Neural cell (in vitro differentiated cells): Measurements from ENCODE around the gene ZNF521. TPM values are rescaled to one million over a fixed set of nuclear protein-coding genes. Genes with fewer than 3 reads are reported as not detected.

Source experiments
- H2AFZ ChIP-seq: fragments of 200-600, 300-800 bp; sonication (generic), shearing (Covaris generic); 2 replicates; pipeline ENCODE4 v1.6.0; 2014; ENCODE audit warnings: low read depth, mild to moderate bottlenecking, antibody characterized with exemption, low read length, moderate library complexity
- H3F3A ChIP-seq: fragments of 200-600 bp; shearing (Covaris generic); 2 replicates; pipeline ENCODE4 v1.6.1; 2016; ENCODE audit warnings: mild to moderate bottlenecking, moderate library complexity, mixed read lengths, antibody characterized with exemption, low read length; ENCODE audit not compliant: insufficient read depth, poor library complexity, severe bottlenecking
- H3K27ac ChIP-seq: fragments of 200-600, 300-800 bp; sonication (generic), shearing (Covaris generic); 2 replicates; pipeline ENCODE4 v1.5.1; 2014; ENCODE audit warnings: mild to moderate bottlenecking, low read length, moderate library complexity
- H3K27me3 ChIP-seq: fragments of 300-800, 200-600 bp; sonication (generic), shearing (Covaris generic); 2 replicates; pipeline ENCODE4 v1.6.0; 2014; ENCODE audit warnings: mild to moderate bottlenecking, low read depth, low read length, moderate library complexity; ENCODE audit not compliant: insufficient read depth
- H3K36me3 ChIP-seq: fragments of 300-800, 200-600 bp; sonication (generic), shearing (Covaris generic); 2 replicates; pipeline ENCODE4 v1.5.1; 2014; ENCODE audit warnings: mild to moderate bottlenecking, antibody characterized with exemption, low read length, moderate library complexity; ENCODE audit not compliant: insufficient read depth
- H3K4me2 ChIP-seq: fragments of 300-800, 200-600 bp; sonication (generic), shearing (Covaris generic); 2 replicates; pipeline ENCODE4 v1.6.0; 2014; ENCODE audit warnings: mild to moderate bottlenecking, low read length
- H3K4me3 ChIP-seq: fragments of 300-800, 200-600 bp; sonication (generic), shearing (Covaris generic); 2 replicates; pipeline ENCODE4 v1.5.1; 2014; ENCODE audit warnings: mild to moderate bottlenecking, low read length, moderate library complexity
- H3K79me2 ChIP-seq: fragments of 200-600 bp; shearing (Covaris generic); replicated peaks from 2 replicates; pipeline ENCODE4 v1.6.0; 2014; ENCODE audit warnings: mild to moderate bottlenecking, low read length, moderate library complexity; ENCODE audit not compliant: insufficient read depth
- H3K9ac ChIP-seq: fragments of 300-800, 200-600 bp; sonication (generic), shearing (Covaris generic); 2 replicates; pipeline ENCODE4 v1.6.1; 2016; ENCODE audit warnings: mild to moderate bottlenecking, low read length, mixed read lengths
- H3K9me2 ChIP-seq: fragments of 200-600 bp; shearing (Covaris generic); 2 replicates; pipeline ENCODE4 v1.6.1; 2016; ENCODE audit warnings: mild to moderate bottlenecking, low read length, mixed read lengths; ENCODE audit not compliant: insufficient read depth
- H3K9me3 ChIP-seq: fragments of 200-600, 300-800 bp; sonication (generic), shearing (Covaris generic); 2 replicates; pipeline ENCODE4 v1.6.1; 2016; ENCODE audit warnings: mild to moderate bottlenecking, mixed run types, low read length, moderate library complexity, mixed read lengths
- H4K20me1 ChIP-seq: fragments of 200-600 bp; shearing (Covaris generic); 2 replicates; pipeline ENCODE4 v1.6.1; 2016; ENCODE audit warnings: mild to moderate bottlenecking, mixed run types; ENCODE audit not compliant: insufficient read depth
- CTCF ChIP-seq: fragments of 450-650 bp; IDR thresholded peaks from 2 replicates; pipeline ENCODE4 v1.5.1; 2014; ENCODE audit warnings: antibody characterized with exemption, mild to moderate bottlenecking, moderate library complexity; ENCODE audit not compliant: poor library complexity, severe bottlenecking
- EP300 ChIP-seq: fragments of 450-650 bp; conservative IDR thresholded peaks from 2 replicates; pipeline ENCODE4 v1.6.1; 2014; ENCODE audit warnings: antibody characterized with exemption, mild to moderate bottlenecking, moderate library complexity; ENCODE audit not compliant: poor library complexity, severe bottlenecking
- EZH2 ChIP-seq: fragments of 200-600, 300-800 bp; shearing (Covaris generic), sonication (generic); IDR thresholded peaks from 2 replicates; pipeline ENCODE4 v1.6.1; 2014; ENCODE audit warnings: antibody characterized with exemption, low read length, borderline replicate concordance, mild to moderate bottlenecking; ENCODE audit not compliant: insufficient read depth, poor library complexity, severe bottlenecking
- MXI1 ChIP-seq: fragments of 450-650 bp; conservative IDR thresholded peaks from 2 replicates; pipeline ENCODE4 v1.6.1; 2014; ENCODE audit warnings: antibody characterized with exemption, mild to moderate bottlenecking; ENCODE audit not compliant: poor library complexity, severe bottlenecking
- POLR2AphosphoS5 ChIP-seq: IDR thresholded peaks from 2 replicates; pipeline ENCODE4 v1.6.1; 2012
- RAD21 ChIP-seq: fragments of 450-650 bp; conservative IDR thresholded peaks from 2 replicates; pipeline ENCODE4 v1.6.1; 2014; ENCODE audit warnings: antibody characterized with exemption, mild to moderate bottlenecking, moderate library complexity
- REST ChIP-seq: IDR thresholded peaks from 2 replicates; pipeline ENCODE4 v1.6.1; 2012; ENCODE audit warnings: borderline replicate concordance
- SMC3 ChIP-seq: fragments of 450-650 bp; conservative IDR thresholded peaks from 2 replicates; pipeline ENCODE4 v1.6.1; 2014; ENCODE audit warnings: antibody characterized with exemption, mild to moderate bottlenecking, moderate library complexity; ENCODE audit not compliant: poor library complexity
- TAF1 ChIP-seq: IDR thresholded peaks from 2 replicates; pipeline ENCODE4 v1.6.1; 2012; ENCODE audit warnings: low read depth
- polyA plus RNA-seq: library from polyadenylated mRNA; depleted of rRNA; stranded (reverse); fragments of >200 nt; gene quantifications from 2 replicates; pipeline ENCODE4 v1.2.3, GENCODE V29; 2014

ZNF521 gene
- polyA plus RNA-seq, 1 donor from 2014 or later = 101 TPM

DNA sequence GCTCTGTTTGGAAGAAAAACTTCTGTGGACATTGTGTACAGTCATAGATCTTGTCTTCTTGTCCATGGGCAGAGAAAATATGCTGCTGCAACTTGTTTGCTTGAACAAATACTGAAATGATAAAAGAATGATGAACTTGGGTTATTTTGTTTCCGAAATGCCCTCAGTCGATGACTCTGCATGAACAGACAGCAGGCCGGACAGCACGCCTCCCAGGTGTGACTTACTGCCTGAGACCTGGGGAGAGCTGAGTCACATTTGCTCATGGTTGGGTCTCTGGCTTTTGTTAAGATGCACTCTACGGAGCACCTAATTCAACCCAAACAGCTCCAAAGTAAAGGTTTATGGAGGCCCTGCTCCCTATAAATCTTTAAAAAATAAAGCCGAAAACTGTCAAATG, 262.5 kb downstream of the ZNF521 start:
- Histone ChIP-seq H3F3A (no peaks in the 10 kb centered on the region), H4K20me1 (no peaks in the 10 kb centered on the region), H3K9me3 (no peaks in the 10 kb centered on the region), H3K79me2 (peaks cover 7% of the 10 kb centered on the region), H3K9ac (no peak overlapping the region), H3K27me3 (no peaks in the 10 kb centered on the region), H3K4me3 (no peak overlapping the region), H3K9me2 (no peaks in the 10 kb centered on the region), H3K4me2 (no peak overlapping the region), H2AFZ (no peak overlapping the region), H3K36me3 (peaks cover 14% of the 10 kb centered on the region), H3K27ac (no peak overlapping the region)
- no peak for TF ChIP-seq TAF1
- TF ChIP-seq REST = no peak
- no peak for TF ChIP-seq EZH2
- TF ChIP-seq SMC3 = no peak
- TF ChIP-seq RAD21 = no peak
- TF ChIP-seq CTCF = no peak
- TF ChIP-seq EP300 = no peak
- no peak for TF ChIP-seq MXI1
- TF ChIP-seq POLR2AphosphoS5 = no peak

- H3K4me3 ChIP-seq = no peak overlapping the region
Observed at GRCh38 chr18:25086876-25087275, 265.1 kb downstream of the ZNF521 start.

More at GRCh38 chr18:25086876-25087275, 265.1 kb downstream of the ZNF521 start:
- Histone ChIP-seq H3K27ac (no peak overlapping the region), H3K79me2 (no peaks in the 10 kb centered on the region), H2AFZ (no peak overlapping the region), H3K9me2 (no peaks in the 10 kb centered on the region), H3K9me3 (no peaks in the 10 kb centered on the region), H3F3A (no peaks in the 10 kb centered on the region), H3K27me3 (no peaks in the 10 kb centered on the region), H3K9ac (no peak overlapping the region), H4K20me1 (no peaks in the 10 kb centered on the region), H3K4me2 (no peak overlapping the region), H3K36me3 (peaks cover 14% of the 10 kb centered on the region)
- TF ChIP-seq REST (no peak), TAF1 (no peak), POLR2AphosphoS5 (no peak), CTCF (no peak), SMC3 (no peak), MXI1 (no peak)
